ENCODE data around the gene CCL3.
"Not testable (repeated sequence)": the region's sequence is repeated elsewhere in the genome, so short reads cannot be mapped to it uniquely, and the experiment has no call there.

DNA sequence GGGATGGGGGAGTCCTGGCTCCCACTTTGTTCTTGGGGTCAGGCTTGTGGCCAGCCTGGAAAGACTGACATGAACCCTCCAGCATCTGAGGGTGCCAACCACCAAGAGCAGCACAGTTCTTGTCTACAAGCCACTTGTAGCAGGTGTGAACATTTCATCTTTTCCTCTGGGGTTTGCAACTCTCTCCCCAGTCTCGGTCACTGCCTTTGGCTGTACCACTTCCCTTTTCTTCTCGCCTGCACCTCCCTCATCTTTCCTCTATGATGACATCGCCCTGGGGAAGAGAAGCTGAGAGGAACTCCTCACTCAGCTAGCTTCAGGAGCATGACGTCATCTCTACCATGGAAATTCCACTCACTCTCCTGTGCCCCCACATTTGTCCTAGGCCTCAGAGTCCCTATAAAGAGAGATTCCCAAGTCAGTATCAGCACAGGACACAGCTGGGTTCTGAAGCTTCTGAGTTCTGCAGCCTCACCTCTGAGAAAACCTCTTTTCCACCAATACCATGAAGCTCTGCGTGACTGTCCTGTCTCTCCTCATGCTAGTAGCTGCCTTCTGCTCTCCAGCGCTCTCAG, 13.5 kb upstream of the CCL3 start, which contains the start of gene CCL4:
- TF ChIP-seq, protein P1, sequence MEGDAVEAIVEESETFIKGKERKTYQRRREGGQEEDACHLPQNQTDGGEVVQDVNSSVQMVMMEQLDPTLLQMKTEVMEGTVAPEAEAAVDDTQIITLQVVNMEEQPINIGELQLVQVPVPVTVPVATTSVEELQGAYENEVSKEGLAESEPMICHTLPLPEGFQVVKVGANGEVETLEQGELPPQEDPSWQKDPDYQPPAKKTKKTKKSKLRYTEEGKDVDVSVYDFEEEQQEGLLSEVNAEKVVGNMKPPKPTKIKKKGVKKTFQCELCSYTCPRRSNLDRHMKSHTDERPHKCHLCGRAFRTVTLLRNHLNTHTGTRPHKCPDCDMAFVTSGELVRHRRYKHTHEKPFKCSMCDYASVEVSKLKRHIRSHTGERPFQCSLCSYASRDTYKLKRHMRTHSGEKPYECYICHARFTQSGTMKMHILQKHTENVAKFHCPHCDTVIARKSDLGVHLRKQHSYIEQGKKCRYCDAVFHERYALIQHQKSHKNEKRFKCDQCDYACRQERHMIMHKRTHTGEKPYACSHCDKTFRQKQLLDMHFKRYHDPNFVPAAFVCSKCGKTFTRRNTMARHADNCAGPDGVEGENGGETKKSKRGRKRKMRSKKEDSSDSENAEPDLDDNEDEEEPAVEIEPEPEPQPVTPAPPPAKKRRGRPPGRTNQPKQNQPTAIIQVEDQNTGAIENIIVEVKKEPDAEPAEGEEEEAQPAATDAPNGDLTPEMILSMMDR (IDR thresholded peaks at IDR 0.05) = not testable (repeated sequence)
- TF ChIP-seq ZFX (IDR thresholded peaks at IDR 0.05; ENCODE audit: borderline replicate concordance) = not testable (repeated sequence)

Measured in 22Rv1 (cell line).